Measurements from ENCODE around the gene VWC2.

Gene VWC2

GRCh38 chr7:49852619-49853462, 79.4 kb downstream of the VWC2 start:
- no peak for DNase-seq

- DNase-seq = no peak
Observed at GRCh38 chr7:49855281-49855980, 82.0 kb downstream of the VWC2 start.

DNA sequence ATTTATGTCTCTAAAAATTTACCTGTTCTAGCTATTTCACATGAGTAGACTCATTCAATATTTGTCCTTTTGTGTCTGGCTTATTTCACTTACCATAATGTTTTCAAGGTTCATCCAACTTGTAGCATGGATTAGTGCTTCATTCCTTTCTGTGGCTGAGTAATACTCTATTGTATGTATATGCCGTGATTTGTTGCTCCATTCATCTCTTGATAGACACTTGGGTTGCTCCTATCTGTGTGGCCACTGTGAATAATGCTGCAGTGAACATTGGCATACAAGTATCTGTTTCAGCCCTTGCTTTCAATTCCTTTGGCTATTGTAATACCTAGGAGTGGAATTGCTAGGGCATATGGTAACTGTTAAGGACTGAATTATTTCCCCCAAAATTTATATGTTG, 86.9 kb downstream of the VWC2 start:
- no peak for DNase-seq

DNA sequence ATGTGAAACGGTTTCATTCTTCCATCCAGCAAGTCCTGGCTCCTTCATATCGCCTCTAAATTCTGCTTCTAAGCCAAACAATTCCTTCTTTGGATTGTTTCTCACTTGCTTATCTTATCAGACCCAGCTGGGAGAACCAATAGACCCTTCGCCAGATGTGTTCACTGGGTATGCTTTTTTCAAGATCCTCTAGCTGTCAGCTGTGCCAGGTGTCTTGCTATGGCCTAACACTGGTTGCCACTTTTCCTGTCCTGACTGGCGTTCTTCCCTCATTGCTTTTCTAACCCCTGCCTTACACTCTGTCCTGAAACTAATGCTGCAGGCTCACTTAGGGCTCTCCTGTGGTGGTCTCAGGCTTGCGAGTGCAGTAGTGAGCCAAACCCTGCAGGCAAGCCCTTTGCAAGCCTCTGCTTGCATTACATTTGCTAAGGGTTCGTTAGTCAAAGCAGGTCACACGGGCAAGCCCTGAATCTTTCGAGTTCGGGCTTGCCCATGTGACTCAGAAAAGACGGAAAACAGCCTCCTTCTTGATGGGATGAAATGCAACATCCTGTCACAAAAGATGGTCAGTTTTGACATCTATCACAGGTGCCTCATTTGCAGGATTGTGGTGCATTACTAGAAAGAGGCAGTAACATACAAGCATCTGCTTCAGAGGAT, 92.8 kb downstream of the VWC2 start:
- no peak for DNase-seq

- no peak for DNase-seq
Observed at GRCh38 chr7:49866910-49867309, 93.5 kb downstream of the VWC2 start.

DNA sequence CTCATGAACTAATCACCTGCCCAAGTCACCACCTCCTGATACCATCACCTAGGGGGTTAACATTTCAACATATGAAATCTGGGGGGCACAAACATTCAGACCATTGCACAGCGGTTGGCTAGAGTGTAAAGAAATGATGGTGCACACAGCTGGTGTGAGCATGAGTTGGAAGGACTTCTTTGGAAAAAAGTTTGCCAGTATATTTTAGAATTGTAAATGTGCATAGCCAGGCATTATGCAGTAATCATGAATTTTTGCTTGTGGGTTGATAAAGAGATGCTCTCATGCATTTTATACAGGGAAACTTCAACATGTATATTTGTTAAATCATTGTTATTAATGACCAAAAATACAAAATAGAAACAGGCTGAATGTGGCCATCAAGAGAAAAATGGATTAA, 100.0 kb downstream of the VWC2 start:
- DNase-seq = no peak

GRCh38 chr7:49875336-49875735, 101.9 kb downstream of the VWC2 start:
- no peak for DNase-seq

DNA sequence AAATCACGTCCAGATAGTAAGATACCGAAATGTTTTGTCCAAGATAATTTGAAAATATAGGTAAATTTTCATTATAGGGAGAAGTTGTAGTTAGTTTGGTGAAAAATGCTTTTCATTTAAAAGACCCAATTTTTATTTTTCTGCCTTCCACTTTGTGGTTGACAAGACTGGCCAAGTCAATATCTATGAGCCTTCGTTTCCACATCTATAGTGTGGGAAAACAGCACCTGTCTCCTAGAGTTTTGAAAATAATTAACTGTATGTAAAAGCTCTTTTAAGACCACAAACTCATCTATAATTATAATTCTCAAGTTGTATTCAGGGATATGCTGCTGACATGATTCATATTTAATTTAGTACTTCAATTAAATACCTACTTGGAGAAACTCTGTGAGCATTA, 102.8 kb downstream of the VWC2 start:
- no peak for DNase-seq

DNA sequence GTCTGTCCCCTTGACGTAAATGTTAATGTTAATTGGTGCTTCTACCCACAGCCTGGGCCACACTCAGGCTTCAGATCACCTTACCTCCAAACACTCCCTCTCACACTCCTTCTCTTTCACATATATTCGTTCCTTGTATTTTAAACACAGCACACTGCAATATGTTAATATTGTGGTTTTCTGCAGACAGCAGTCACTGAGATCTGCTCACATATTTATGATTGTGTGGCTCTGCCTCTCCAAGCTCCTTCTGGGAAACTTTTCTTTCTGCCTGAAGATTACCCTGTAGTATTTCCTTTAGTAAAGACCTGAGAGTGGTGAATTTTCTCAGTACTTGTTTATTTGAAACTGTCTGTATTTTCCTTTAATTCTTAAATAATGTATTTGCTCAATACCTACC, 104.7 kb downstream of the VWC2 start:
- no peak for DNase-seq

GRCh38 chr7:49878627-49879026, 105.2 kb downstream of the VWC2 start:
- no peak for DNase-seq

DNA sequence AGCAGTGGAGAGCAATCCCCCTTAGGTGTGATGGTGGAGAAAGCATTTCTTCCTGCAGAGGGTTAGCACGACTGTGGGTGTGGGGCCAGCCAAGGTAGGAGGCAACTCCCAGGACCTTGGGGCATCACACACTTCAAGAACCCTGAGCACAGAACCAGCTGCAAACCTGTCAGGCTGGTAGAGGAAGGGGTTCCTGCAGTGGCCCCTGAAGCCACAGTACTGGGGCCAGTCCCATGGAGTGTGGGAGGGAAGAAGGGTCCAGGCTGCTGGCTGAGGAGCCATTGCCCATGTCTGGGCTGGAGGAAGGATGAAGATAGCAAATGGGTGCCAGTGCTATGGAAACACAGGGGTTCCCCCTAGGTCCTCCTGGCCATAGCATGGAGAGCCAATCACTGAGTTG, 110.5 kb downstream of the VWC2 start:
- no peak for DNase-seq

DNA sequence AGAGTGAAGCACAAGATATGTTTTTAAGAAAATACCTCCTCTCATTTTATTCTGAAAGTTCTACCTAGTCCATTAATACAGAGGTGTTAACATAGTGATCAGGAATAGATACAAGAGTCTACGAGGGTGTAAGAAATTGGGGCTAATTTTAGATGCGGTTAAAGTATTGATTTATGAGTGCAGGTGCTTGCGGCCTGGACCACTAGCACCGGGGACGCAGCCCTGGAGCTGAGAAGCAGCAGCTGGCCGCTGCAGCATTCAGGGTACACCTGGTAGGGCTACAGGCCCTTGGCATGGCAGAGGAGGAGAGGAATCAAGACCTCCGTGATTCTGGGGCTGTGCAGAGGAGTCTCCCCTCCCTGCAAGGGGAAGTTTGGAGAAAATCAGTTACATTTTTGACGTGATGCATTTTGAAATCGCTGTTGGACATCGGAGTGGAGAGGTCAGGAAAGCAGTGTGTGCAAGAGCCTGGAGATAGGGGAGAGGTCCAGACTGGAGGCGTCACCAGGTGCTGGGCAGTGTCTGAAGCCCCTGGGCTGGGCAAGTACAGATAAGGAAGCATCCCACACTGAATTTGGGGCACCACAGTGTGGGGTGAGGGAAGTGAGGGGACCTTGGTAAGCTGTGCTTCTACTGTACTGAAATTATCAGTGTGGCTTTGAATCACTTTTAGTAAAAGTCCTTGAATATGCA, 112.3 kb downstream of the VWC2 start:
- DNase-seq = no peak

GRCh38 chr7:49892481-49892880, 119.0 kb downstream of the VWC2 start:
- DNase-seq = no peak

DNA sequence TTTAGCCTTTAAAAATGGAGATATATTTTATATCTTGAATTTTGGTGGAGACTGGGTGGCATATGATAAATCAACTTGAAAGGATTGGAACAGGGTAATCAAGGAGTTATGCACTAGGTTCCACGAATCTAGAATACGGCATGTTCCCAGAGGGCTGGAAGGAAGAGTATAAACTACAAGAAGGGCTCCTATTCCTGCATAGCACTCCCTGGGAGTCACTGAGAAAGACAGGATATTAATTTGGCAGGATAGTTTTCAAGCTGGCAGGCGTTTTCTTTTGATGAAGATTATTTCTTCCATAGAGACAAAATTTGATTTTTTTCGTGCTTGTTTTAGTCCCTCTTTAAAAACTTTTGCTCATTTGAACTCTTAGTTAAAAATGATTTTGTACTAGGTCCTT, 119.7 kb downstream of the VWC2 start:
- DNase-seq = no peak

DNA sequence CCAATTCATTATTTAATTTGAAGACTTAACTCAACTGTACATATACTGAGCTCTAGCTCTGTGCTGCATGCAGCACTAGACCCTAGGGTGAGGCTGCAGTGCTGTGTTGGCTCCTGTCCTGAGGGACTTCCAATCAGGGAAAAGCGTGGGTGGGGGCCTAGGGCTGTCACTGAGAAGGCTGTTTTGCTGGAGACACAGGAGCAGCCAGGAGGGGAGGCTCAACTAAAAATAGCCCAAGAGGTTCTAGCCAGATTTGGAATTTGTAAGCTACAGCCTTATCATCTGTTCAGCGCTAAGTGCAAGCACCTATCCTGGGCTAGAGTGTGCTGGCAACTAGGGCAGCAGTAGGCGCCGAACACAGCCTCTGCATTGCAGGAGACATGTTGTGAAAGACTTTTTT, 121.1 kb downstream of the VWC2 start:
- DNase-seq = no peak

GRCh38 chr7:49911909-49912308, 138.5 kb downstream of the VWC2 start:
- no peak for DNase-seq

- DNase-seq = no peak
Observed at GRCh38 chr7:49926720-49927119, 153.3 kb downstream of the VWC2 start.

GRCh38 chr7:49927631-49928030, 154.2 kb downstream of the VWC2 start:
- no peak for DNase-seq

- DNase-seq = no peak
Observed at GRCh38 chr7:49928787-49929186, 155.3 kb downstream of the VWC2 start.

- DNase-seq = no peak
Observed at GRCh38 chr7:49931627-49932026, 158.2 kb downstream of the VWC2 start.

DNA sequence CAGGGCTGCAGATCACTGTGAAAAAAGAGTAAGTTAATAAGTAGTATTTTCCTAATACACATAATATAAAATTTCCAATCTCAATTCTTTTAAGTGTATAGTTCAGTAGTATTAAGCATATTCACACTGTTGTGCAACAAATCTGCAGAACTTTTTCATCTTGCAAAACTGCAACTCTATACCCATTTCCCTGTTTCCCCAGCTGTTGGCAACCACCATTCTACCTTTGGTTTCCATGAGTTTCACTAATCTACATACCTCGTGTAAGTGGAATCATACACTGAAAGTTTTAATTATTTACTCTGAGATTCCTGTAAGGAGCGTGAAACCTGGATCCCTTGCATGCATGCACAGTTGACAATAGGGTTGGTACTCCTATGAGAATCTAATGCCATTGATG, 164.2 kb downstream of the VWC2 start:
- DNase-seq = no peak

Data from CD4-positive, alpha-beta T cell treated with Interleukin-17A for 4 hours (primary cell).